Measurements from ENCODE around the gene MYH1.

The MYH1 gene

GRCh38 chr17:10482252-10482651 is 36.1 kb downstream of the MYH1 start:
- DNase-seq (ENCODE audit: low spot score) = no peak

- DNase-seq (ENCODE audit: low spot score) = no peak
These were observed 40.6 kb downstream of the MYH1 start for GRCh38 chr17:10477701-10478100.

- no peak for DNase-seq (ENCODE audit: low spot score)
These were observed 43.8 kb downstream of the MYH1 start for GRCh38 chr17:10474536-10474935.

- DNase-seq (ENCODE audit: low spot score) = no peak
These were observed 46.5 kb downstream of the MYH1 start for GRCh38 chr17:10471858-10472257.

- no peak for DNase-seq (ENCODE audit: low spot score)
These were observed 48.9 kb downstream of the MYH1 start, which contains the start of gene MYH4 for GRCh38 chr17:10469459-10469858. MYH4 (minus strand) TSS chr17:10469559; CDS start chr17:10466745, 2,814 bp downstream.

GRCh38 chr17:10463402-10463801 is 54.9 kb downstream of the MYH1 start:
- DNase-seq (ENCODE audit: low spot score) = no peak

GRCh38 chr17:10460062-10460461 is 58.3 kb downstream of the MYH1 start:
- DNase-seq (ENCODE audit: low spot score) = no peak

GRCh38 chr17:10458701-10459100 is 59.6 kb downstream of the MYH1 start:
- no peak for DNase-seq (ENCODE audit: low spot score)

- no peak for DNase-seq (ENCODE audit: low spot score)
These were observed 60.4 kb downstream of the MYH1 start for GRCh38 chr17:10457952-10458351.

GRCh38 chr17:10447026-10447931 is 71.1 kb downstream of the MYH1 start:
- no peak for DNase-seq (ENCODE audit: low spot score)

Data from hematopoietic multipotent progenitor cell treated with erythropoietin and hydrocortisone succinate and interleukin-3 and kit ligand, for 15 days (in vitro differentiated cells).